Measurements from ENCODE around the gene METTL23.
"Not testable (repeated sequence)": the region's sequence is repeated elsewhere in the genome, so short reads cannot be mapped to it uniquely, and the experiment has no call there.

METTL23 gene

DNA sequence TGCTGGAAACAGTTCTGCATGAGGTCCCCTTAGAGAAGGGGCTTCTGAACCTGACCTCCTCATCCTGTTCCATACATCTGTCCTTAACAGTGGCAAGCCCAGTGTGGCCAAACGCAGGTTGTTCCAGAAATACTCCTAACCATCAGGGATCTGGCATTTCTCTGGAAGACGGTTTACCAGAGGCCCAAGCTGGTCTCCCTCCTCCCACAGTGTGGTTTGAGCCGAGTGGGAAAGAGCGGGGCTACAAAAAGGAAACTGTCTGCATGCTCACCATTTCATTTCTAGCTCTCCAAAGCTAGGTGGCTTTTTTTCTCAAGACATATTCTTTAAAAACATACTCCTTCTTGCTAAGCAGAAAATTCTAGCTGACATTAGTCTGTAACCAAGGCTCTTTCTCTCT lies 21.8 kb upstream of the METTL23 start:
- no peak overlapping the region for H3K4me3 Mint-ChIP-seq
- H3K27ac Mint-ChIP-seq: no peak overlapping the region
- no peaks in the 10 kb centered on the region for H3K9me3 Mint-ChIP-seq
- peaks cover 7% of the 10 kb centered on the region for H3K4me1 Mint-ChIP-seq
- DNase-seq (no peak), ATAC-seq (no peak)
- H3K27me3 Mint-ChIP-seq: no peaks in the 10 kb centered on the region

DNA sequence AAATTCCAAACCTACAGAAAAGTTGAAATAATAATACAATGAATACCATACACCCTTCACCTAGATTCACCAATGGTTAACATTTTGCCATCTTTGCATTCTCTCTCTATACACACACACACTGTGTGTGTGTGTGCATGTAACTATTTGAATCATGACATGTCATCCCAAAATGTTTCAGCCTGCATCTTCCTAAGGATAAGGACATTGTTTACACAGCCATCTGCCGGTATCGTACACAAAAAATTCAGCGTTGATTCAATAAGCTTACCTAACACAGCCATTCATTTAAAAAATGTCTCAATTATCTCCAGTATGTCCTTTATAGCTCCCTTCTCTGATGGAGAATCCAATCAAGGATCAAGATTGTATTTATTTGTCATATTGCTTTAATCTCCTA lies 19.8 kb upstream of the METTL23 start:
- H3K27ac Mint-ChIP-seq: no peak overlapping the region
- no peaks in the 10 kb centered on the region for H3K9me3 Mint-ChIP-seq

DNA sequence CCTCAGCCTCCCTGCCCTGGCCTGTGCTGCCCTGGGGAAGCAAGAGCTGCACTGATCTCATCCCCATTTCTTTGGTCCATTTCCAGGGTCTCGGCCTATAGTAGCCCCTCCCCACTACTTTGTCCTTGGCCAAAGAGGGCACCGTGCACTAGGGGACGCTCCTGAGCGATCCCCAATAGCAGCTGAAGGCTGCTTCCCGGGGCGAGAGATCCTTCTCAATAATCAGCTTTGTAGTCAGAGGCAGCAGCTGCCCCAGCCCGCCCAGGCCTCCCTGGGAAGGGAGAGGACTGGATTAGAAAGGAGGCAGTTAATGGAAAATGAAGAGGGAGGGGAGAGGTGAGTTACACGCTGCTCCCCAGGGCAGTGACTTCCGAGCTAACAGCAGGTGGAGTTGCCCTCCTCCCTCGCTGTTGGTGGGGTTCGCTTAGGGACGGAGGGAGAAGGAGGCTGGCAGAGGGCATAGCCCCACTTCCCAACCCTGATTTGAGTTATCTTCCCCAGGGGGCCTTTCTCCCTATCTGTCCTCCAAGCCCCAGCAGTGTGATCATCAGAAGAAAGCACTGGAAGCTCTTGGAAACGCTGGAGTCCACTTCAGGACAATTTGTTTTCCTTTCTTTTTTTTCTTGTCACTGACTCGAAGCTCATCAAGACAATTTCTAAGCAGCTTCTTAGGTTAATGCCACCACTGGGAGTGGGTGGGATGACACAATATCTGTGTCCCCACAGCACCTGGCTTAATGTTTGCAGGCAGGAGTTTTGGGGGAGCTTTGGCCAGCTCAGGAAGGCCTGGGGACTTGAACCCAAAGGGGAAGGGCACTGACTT lies 18.4 kb upstream of the METTL23 start:
- Mint-ChIP-seq H3K4me1 (peaks cover 23% of the 10 kb centered on the region), H3K27me3 (no peaks in the 10 kb centered on the region), H3K4me3 (no peak overlapping the region), H3K27ac (no peak overlapping the region), H3K9me3 (no peaks in the 10 kb centered on the region)
- DNase-seq (no peak), ATAC-seq (no peak)

More for the DNA sequence above, 19.8 kb upstream of the METTL23 start:
- DNase-seq: no peak
- H3K4me1 Mint-ChIP-seq: peaks cover 19% of the 10 kb centered on the region
- H3K4me3 Mint-ChIP-seq: no peak overlapping the region
- no peaks in the 10 kb centered on the region for H3K27me3 Mint-ChIP-seq
- ATAC-seq: no peak

DNA sequence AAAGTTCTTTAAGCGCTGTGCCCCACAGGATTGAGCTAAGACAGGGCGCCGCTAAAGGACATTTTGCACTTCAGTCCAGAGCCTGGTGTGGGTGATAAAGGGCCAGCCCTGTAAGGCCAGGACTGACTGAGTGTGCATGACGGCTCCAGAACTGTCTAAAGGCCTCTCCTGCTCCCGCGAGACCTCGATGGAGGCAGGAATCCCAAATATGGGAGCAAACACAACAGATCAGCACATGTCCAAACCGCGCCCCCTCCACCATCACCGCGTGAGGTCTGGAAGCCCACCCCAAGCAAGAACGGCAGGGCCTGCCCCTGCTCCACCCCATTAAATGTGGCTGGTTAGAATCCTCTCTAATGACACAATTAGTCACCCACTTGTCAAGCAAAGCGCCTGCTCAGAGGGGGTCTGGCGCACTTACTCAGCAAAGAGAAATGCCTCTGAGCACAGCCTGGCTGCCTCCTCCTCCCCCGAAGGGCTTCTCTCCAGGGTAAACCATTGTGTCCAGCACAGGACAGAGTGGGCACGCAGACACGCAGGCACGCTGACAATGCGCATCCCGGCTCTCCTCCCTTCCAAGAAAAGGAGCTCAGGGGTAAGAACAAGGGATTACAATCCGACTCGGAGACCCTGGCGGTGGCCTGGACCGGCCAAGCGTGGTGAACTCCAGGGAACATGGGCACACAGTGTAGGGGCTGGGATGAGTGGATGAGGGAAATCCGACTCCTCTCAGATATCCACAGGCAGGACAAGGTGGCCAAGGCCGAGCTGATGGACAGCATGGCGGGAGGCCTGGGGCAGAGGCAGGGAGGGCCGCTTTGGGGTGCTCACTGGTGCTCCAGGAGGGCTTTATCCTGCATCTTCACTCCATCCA lies 17.3 kb upstream of the METTL23 start:
- Mint-ChIP-seq H3K27me3 (no peaks in the 10 kb centered on the region), H3K27ac (peak overlapping the region in 1 of 2 donors; percentile 48), H3K4me3 (peak overlapping the region; percentile 74 to 76), H3K4me1 (peaks cover 34% of the 10 kb centered on the region), H3K9me3 (no peaks in the 10 kb centered on the region)
- no peak for DNase-seq
- ATAC-seq: no peak

DNA sequence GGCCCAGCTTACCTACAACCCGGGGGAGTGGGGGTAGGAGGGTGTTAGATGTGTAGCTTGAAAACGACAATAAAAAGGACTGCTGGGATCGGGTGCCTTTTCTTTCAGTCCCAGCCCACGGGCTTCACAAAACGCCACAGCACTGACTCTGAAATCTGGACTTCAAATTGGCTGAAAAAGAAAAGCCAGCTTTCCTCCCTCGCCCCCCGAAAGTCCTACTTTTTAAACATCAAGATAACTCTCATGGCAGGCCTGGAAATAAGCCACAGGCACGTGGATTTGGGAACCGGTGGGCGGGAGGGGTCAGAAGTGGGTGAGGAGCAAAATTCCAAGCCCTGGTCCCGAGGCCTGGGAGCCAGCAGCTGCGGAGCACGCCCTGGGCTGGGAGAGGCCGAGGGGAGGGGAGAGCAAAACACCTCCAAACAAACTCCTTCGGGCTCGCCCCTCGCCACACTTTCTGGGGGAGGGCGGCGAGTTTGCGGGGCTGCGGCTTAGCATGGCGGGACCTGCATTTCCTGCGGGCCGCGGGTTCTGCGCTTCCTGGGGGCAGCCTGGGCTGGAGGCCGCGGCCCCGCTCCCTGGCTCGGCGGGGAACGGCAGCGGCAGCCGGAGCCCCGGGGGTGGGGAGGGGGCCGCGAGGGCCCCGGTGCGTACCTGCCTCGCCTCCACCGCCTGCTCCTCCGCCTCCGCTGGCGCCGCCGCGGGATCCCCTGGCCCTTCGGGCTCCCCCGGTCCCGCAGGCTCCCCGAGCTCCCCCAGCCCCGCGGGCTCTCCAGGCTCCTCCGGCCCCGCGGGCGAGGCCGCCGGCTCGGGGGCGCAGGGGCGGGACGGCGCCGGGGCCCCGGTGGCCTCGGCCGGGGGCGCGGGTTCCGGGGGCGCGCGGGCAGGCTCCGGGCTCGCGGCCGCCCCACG lies 16.4 kb upstream of the METTL23 start:
- H3K27me3 Mint-ChIP-seq, H3K9me3 Mint-ChIP-seq, DNase-seq: not testable (repeated sequence)
- ATAC-seq: peak; percentile 63
- Mint-ChIP-seq H3K4me3 (peak overlapping the region; percentile 74 to 76), H3K4me1 (peaks cover 42% of the 10 kb centered on the region), H3K27ac (peak overlapping the region in 1 of 2 donors; percentile 67)

DNA sequence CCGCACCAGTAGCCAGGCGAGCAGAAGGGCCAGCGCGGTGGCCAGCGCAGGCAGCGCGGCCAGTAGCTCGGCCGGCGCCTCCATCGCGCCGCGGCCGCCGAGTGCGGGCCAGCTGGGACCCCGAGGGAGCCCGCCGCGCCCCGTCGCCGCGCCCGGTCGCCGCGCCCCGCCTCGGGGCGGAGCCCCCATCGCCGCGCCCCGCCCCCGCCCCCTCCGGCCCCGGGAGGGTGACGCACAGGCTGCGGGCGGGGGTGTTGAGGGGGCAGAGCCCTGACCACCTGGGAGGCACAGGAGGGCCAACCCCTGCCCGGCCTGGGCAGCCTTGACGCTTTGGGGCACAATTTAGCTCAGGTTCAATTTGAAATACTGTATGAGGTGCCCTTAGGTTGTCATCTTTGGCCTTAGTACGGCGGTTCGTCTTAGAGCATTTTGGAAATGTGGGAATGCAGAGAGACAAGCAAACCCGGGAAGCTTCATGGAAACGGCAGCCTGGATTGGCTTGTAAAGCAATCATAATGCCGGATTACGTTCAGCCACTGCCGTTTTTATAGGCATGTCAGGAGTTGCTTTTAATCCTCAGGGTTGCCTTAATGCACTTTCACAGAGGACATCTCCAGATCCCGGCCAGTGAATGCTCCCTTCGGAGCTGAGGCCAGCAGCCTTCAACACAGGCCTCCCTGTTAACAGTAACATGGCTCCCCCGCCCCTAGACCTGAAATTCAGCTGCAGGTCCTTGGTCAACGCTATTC lies 15.6 kb upstream of the METTL23 start, which contains the start of gene MXRA7:
MXRA7 (minus strand) TSS at position 103 of the 749 bp plus-strand sequence; CDS start at position 84, 19 bp downstream.
- Mint-ChIP-seq H3K27me3 (no peaks in the 10 kb centered on the region), H3K4me3 (peak within 1 kb of the TSS; percentile 76 to 78), H3K4me1 (peaks cover 51% of the 10 kb centered on the region), H3K9me3 (no peaks in the 10 kb centered on the region), H3K27ac (peak within 1 kb of the TSS in 1 of 2 donors; percentile 67)
- DNase-seq (peak; percentile 54 to 61), ATAC-seq (peak; percentile 74)

DNA sequence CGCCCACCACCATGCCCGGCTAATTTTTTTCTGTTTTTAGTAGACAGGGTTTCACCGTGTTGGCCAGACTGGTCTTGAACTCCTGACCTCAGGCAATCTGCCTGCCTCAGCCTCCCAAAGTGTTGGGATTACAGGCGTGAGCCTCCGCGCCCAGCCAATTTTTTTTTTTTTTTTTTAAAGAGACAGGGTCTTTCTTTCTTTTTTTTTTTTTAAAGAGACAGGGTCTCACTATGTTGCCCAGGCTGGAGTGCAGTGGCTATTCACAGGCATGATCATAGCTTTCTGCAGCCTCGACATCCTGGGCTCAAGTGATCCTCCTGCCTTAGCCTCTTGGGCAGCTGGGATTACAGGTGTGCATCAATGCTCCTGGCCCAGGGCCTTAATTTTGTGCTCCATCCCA lies 14.3 kb upstream of the METTL23 start:
- H3K4me1 Mint-ChIP-seq: peaks cover 63% of the 10 kb centered on the region
- not testable (repeated sequence) for H3K4me3 Mint-ChIP-seq, H3K9me3 Mint-ChIP-seq, DNase-seq, ATAC-seq, H3K27me3 Mint-ChIP-seq
- peak overlapping the region in 1 of 2 donors; percentile 20 for H3K27ac Mint-ChIP-seq

DNA sequence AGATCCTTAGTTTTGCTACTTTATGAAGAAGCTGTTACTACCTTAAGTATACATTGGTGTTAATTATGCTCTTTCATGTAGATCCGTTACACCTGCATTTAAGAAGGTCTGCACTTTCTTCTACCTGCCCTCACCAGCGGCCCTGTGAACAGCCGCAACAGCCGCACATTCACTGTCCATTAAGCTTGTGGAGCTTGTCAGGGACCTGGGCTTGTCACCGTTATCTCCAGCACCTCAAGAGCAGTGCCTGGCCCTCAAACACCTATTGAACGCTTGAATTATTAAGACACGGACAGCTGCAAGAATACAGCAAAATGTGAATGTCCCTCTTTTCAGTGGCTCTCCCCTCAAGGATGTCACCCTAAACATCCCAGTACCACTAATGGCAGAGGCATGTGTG lies 12.9 kb upstream of the METTL23 start:
- H3K27ac Mint-ChIP-seq: no peak overlapping the region
- H3K4me3 Mint-ChIP-seq: no peak overlapping the region
- H3K4me1 Mint-ChIP-seq: peaks cover 74% of the 10 kb centered on the region
- DNase-seq (no peak), ATAC-seq (no peak)
- H3K9me3 Mint-ChIP-seq: no peaks in the 10 kb centered on the region
- H3K27me3 Mint-ChIP-seq: no peaks in the 10 kb centered on the region

DNA sequence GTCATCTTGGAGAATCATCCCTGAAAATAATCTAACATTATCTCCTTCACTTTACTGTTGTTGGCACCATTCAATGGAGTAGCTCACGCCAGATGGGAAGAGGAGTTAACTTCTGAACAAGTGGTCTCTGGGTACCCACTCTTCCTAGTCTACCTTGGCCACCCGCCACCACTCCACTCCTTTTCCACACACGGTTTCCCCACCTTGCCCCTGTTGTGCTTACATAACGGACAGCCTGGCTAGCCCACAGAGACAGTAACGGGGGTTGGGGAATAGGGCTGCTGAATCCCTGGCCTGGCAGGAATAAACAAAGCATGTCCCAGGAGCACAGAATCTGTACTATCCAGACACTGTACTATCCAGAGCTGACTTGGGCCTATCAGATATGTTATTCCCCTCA lies 12.3 kb upstream of the METTL23 start:
- H3K4me3 Mint-ChIP-seq: no peak overlapping the region
- peaks cover 74% of the 10 kb centered on the region for H3K4me1 Mint-ChIP-seq
- DNase-seq (no peak), ATAC-seq (no peak)
- no peak overlapping the region for H3K27ac Mint-ChIP-seq
- H3K27me3 Mint-ChIP-seq: no peaks in the 10 kb centered on the region
- no peaks in the 10 kb centered on the region for H3K9me3 Mint-ChIP-seq

DNA sequence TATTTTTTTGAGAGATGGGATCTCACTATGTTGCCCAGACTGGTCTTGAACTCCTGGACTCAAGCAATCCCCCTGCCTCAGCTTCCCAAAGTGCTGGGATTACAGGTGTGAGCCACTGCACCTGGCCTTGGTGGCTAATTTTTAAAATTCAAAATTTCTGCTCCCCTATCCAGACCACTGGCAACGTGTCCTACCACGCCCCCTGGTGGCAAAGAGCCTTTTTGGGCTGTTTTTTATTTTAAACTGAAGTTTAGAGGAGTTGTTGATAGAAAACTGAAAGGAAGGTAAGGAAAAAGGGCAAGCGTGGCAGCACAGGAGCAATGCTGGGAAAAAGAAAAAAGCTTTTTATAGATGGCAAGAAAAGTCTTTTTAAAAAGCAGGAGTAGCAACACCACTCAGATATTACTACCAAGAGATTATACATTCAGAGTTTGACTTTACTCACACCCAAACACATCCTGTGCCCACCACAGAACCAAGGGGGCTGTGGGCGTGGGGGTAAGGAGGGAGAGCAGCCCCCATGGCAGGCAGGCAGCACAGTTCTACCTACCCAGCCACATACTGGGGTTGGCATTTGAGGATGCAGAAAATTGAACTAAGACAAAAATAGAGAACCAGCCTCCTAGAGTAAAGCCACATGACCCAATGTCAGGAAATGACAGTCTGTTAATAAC lies 11.7 kb upstream of the METTL23 start:
- H3K4me1 Mint-ChIP-seq: peaks cover 68% of the 10 kb centered on the region
- H3K27me3 Mint-ChIP-seq: no peaks in the 10 kb centered on the region
- peak overlapping the region; percentile 78 to 86 for H3K4me3 Mint-ChIP-seq
- H3K9me3 Mint-ChIP-seq: no peaks in the 10 kb centered on the region
- peak; percentile 73 to 74 for DNase-seq
- ATAC-seq: peak; percentile 3
- peak overlapping the region; percentile 84 to 85 for H3K27ac Mint-ChIP-seq

DNA sequence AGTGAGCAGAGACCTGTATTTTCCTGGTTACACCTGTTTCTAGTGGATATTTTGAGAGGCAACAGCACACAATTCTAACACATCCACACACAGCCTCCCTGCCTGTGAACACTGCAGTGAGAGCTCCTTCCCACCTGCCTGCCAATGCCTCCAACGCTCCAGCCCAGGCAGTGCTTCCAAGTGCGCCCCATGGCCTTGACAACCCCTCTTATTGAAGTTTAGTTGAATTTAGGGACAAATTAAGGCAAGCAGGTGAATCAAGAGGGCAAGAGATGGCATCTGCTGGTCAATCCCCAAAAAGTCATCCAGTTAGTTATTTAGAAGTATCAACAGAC lies 11.2 kb upstream of the METTL23 start:
- no peak for DNase-seq
- peak overlapping the region; percentile 78 to 86 for H3K4me3 Mint-ChIP-seq
- H3K27me3 Mint-ChIP-seq: no peaks in the 10 kb centered on the region
- H3K4me1 Mint-ChIP-seq: peaks cover 66% of the 10 kb centered on the region
- H3K27ac Mint-ChIP-seq: peak overlapping the region; percentile 84 to 85
- no peak for ATAC-seq
- H3K9me3 Mint-ChIP-seq: no peaks in the 10 kb centered on the region

DNA sequence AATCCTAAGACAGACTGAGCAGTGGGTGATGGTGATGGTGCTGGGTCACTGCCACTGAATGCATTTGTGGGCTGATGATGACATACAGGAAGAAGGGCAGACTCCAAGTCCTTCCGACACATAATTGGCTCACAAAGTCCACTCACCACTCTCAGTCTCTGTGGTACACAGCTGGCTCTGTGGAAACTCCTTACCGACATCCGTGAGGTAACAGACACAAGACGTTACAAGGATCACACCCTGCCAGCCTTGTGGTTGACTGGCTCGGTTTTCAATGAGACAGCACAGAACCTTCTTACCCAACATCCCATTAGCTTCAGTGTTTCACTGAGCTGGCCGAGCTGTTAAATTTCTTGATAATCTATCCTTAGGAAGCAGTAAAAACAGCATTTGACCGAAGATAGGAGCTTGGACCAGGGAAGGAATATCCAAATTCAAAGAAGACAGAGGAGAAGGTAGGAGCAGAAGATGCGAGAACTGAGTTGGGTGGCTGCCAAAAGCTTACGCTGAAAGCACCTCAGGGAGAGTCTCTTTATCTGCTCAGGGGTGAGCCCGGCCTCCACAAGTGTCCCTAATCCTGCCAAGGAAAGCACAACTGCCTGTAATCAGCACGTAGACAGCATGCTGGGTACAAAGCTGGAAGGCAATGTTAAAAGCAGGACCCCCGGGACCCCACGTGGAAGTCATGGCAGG lies 10.3 kb upstream of the METTL23 start:
- Mint-ChIP-seq H3K27me3 (no peaks in the 10 kb centered on the region), H3K4me1 (peaks cover 66% of the 10 kb centered on the region), H3K4me3 (peak overlapping the region; percentile 78 to 86), H3K27ac (peak overlapping the region; percentile 84 to 99), H3K9me3 (no peaks in the 10 kb centered on the region)
- peak; percentile 77 to 91 for DNase-seq
- ATAC-seq: peak; percentile 98

DNA sequence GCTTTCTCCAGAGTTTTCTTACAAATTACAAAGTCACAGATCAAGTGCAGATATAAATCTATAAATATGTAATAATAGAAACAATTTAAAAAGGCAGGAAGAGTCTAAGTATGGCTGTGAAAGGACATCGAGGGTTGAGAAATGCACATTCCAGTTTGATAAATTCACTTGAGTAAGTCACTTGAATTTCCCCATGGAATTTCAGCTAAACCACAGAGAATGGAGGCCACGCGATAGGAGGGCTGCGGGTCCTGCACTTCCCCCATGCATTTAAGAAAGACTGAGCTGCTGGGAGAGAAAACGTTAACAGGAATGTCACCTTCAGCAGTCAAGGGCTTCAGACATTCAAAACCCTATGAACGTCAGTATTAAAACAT lies 9.8 kb upstream of the METTL23 start:
- no peak for DNase-seq
- Mint-ChIP-seq H3K4me3 (peak overlapping the region; percentile 78 to 86), H3K27me3 (no peaks in the 10 kb centered on the region), H3K9me3 (no peaks in the 10 kb centered on the region), H3K27ac (peak overlapping the region in 1 of 2 donors; percentile 99), H3K4me1 (peaks cover 67% of the 10 kb centered on the region)
- no peak for ATAC-seq

DNA sequence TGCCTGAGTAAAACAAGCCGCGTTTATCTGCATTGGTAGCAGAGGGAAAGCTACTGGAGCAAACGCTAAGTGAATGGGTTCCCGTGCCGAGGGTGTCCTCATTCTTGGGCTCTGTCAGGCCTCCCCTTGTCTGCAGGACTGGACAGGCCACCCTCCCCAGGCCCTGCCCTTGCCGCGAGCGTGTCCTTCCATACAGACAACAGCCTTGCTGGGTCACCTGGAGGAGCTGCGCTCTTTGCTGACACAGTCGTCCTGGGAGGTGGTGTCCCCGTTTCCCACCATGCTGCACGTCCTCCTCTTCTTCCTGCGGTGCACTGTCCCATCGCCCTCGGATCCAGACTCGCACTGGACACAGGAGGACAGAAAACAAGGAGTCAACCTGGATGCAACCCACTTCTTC lies 8.1 kb upstream of the METTL23 start:
- Mint-ChIP-seq H3K4me1 (peaks cover 74% of the 10 kb centered on the region), H3K27ac (no peak overlapping the region), H3K9me3 (no peaks in the 10 kb centered on the region), H3K27me3 (no peaks in the 10 kb centered on the region), H3K4me3 (no peak overlapping the region)
- ATAC-seq (no peak), DNase-seq (no peak)
